Neural progenitor cell (in vitro differentiated cells): Measurements from ENCODE around the gene INSYN1.

Experiments
- EZH2 ChIP-seq: fragments of 200-600 bp; sonication (generic); IDR thresholded peaks from 2 replicates; pipeline ENCODE4 v1.6.1; 2017; ENCODE audit warnings: antibody characterized with exemption, mild to moderate bottlenecking, moderate library complexity
- EZH2phosphoT487 ChIP-seq: fragments of 200-600 bp; sonication (generic); IDR thresholded peaks from 2 replicates; pipeline ENCODE4 v1.6.1; 2017; ENCODE audit warnings: antibody characterized with exemption
- TF ChIP-seq, protein P1 (sequence below): fragments of 200-600 bp; sonication (generic); IDR thresholded peaks from 2 replicates; pipeline ENCODE4 v1.5.1; 2017; ENCODE audit warnings: antibody characterized with exemption, mild to moderate bottlenecking

GRCh38 chr15:73782344-73782959, 29.3 kb upstream of the INSYN1 start:
- TF ChIP-seq, protein P1, sequence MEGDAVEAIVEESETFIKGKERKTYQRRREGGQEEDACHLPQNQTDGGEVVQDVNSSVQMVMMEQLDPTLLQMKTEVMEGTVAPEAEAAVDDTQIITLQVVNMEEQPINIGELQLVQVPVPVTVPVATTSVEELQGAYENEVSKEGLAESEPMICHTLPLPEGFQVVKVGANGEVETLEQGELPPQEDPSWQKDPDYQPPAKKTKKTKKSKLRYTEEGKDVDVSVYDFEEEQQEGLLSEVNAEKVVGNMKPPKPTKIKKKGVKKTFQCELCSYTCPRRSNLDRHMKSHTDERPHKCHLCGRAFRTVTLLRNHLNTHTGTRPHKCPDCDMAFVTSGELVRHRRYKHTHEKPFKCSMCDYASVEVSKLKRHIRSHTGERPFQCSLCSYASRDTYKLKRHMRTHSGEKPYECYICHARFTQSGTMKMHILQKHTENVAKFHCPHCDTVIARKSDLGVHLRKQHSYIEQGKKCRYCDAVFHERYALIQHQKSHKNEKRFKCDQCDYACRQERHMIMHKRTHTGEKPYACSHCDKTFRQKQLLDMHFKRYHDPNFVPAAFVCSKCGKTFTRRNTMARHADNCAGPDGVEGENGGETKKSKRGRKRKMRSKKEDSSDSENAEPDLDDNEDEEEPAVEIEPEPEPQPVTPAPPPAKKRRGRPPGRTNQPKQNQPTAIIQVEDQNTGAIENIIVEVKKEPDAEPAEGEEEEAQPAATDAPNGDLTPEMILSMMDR, result no peak
- TF ChIP-seq EZH2 (no peak), EZH2phosphoT487 (no peak)
